ENCODE results near the gene RRH. TPM values are rescaled to one million over a fixed set of nuclear protein-coding genes. Genes with fewer than 3 reads are reported as not detected.
A peak's percentile ranks its signal among the peaks of the same experiment; 100 is the strongest.

RRH gene
- total RNA-seq, 1 donor from 2014 or later, result under 0.01 TPM

DNA sequence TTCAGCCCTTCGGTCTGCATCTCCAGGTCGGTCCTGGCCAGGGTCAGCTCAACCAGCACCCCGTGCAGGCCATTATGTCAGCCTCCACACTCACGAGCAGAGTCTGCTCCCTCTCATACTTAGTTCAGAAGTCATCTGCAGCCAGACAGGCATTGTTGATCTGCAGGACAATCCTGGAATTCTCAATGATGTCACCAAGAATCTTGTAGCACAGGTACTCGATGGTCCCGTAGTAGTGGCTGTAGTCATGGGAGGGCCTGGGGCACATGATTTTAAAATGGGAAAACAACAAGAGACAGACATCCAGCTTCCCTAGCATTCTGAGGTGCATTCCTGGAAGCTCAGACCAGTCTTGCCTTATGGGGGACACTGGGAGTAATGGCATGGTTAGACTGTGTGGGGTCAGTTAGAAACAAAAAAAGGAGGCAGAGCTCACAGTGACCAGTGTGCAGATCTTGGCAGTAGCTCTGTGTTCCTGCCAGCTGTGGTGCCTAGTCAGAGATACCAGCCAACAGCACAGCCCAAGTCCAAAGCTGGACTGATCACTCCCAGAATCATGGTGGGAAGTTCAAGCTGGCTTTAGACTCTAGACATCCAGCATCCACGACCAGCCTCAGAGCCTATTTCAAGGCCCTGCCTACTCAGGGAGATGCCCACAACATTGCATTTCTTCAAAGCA, 52.0 kb downstream of the RRH start:
- Histone ChIP-seq H3K9me3 (ENCODE audit: control insufficient read depth in 3 of 3, low read length in 3 of 3) (no peaks in the 10 kb centered on the region), H3K27ac (ENCODE audit: low read depth, low read length) (no peak overlapping the region), H3K9ac (ENCODE audit: low read depth in 1 of 3, low read length in 3 of 3) (no peak overlapping the region), H3K4me3 (ENCODE audit: low read length in 3 of 3) (no peak overlapping the region), H3K27me3 (ENCODE audit: control insufficient read depth in 3 of 3, insufficient read depth in 3 of 3, low read length in 3 of 3) (no peaks in the 10 kb centered on the region), H3K36me3 (ENCODE audit: control insufficient read depth in 3 of 3, insufficient read depth in 3 of 3, low read length in 3 of 3) (no peaks in the 10 kb centered on the region), H3K4me1 (ENCODE audit: control insufficient read depth in 3 of 3, insufficient read depth in 3 of 3, low read length in 3 of 3) (peaks cover 2 to 9% (median 3%) of the 10 kb centered on the region in 3 donors)

DNA sequence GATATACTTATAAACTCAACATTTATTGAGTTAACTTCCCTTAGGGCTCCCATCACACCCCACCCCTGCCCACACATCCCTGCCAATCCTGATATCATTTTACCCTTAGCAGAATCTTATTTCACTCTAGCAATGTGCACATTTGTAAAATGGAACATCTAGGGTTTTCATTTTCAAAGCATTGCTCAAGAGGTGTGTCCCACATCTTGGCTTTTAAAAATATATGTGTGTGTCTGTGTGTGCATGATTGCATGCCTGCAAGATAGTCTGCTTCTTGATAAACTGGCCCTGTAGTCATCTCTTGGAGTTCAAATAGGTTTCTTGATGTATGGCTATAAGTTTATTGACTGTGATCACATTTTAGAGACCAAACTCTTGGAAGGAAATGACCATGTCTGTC, 58.5 kb downstream of the RRH start:
- no peaks in the 10 kb centered on the region for H3K36me3 ChIP-seq (ENCODE audit: control insufficient read depth in 3 of 3, insufficient read depth in 3 of 3, low read length in 3 of 3)
- H3K27me3 ChIP-seq (ENCODE audit: control insufficient read depth in 3 of 3, insufficient read depth in 3 of 3, low read length in 3 of 3), result no peaks in the 10 kb centered on the region
- peak overlapping the region; percentile 25 for H3K27ac ChIP-seq (ENCODE audit: low read depth, low read length)
- peaks cover 5 to 13% (median 10%) of the 10 kb centered on the region in 3 donors for H3K4me1 ChIP-seq (ENCODE audit: control insufficient read depth in 3 of 3, insufficient read depth in 3 of 3, low read length in 3 of 3)
- no peaks in the 10 kb centered on the region for H3K9me3 ChIP-seq (ENCODE audit: control insufficient read depth in 3 of 3, low read length in 3 of 3)
- no peak overlapping the region for H3K9ac ChIP-seq (ENCODE audit: low read depth in 1 of 3, low read length in 3 of 3)
- H3K4me3 ChIP-seq (ENCODE audit: low read length in 3 of 3), result no peak overlapping the region

DNA sequence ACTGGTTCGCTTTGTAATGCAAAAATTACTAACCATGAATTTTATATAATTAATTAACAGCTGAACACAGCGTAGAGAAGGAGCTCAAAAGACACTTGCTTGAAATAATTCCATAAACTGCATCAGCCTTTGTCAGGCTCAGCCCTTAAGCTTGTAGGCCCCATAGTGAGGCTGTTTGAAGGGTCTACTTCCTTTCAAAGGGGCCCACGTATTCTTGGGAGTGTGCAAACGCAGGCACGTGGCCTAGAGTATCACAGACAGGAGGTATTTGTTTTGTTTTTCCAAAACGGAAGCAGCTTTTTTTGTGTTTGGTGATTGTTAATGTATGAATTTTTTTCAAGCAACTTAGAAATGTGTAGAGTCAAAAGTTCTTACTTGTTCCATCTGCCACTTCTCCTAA, 59.3 kb downstream of the RRH start:
- Histone ChIP-seq H3K4me1 (ENCODE audit: control insufficient read depth in 3 of 3, insufficient read depth in 3 of 3, low read length in 3 of 3) (peaks cover 5 to 13% (median 10%) of the 10 kb centered on the region in 3 donors), H3K27ac (ENCODE audit: low read depth, low read length) (no peak overlapping the region), H3K9ac (ENCODE audit: low read depth in 1 of 3, low read length in 3 of 3) (no peak overlapping the region), H3K36me3 (ENCODE audit: control insufficient read depth in 3 of 3, insufficient read depth in 3 of 3, low read length in 3 of 3) (no peaks in the 10 kb centered on the region), H3K4me3 (ENCODE audit: low read length in 3 of 3) (no peak overlapping the region), H3K27me3 (ENCODE audit: control insufficient read depth in 3 of 3, insufficient read depth in 3 of 3, low read length in 3 of 3) (no peaks in the 10 kb centered on the region), H3K9me3 (ENCODE audit: control insufficient read depth in 3 of 3, low read length in 3 of 3) (no peaks in the 10 kb centered on the region)

DNA sequence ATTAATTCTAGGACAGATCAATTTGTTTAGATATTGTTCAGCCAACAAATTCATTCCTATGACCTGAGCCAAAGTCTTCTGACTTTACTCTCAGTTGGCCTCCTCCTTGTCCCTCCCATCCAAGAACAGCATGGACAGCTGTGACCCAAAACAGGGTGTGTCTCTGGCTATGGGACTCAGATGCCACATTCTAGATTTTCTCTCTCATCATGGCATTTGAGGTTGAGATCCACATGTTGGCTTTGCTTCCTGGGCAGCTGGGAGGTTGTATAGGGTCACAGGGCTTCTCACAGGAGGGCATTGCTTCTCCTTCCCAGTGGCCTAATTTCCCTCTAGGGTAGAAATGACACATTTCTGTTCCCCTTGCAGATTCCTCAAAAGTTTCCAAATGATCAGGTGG, 62.3 kb downstream of the RRH start:
- Histone ChIP-seq H3K27ac (ENCODE audit: low read depth, low read length) (peak overlapping the region; percentile 36), H3K4me1 (ENCODE audit: control insufficient read depth in 3 of 3, insufficient read depth in 3 of 3, low read length in 3 of 3) (peaks cover 5 to 13% (median 10%) of the 10 kb centered on the region in 3 donors), H3K36me3 (ENCODE audit: control insufficient read depth in 3 of 3, insufficient read depth in 3 of 3, low read length in 3 of 3) (no peaks in the 10 kb centered on the region), H3K4me3 (ENCODE audit: low read length in 3 of 3) (no peak overlapping the region), H3K9me3 (ENCODE audit: control insufficient read depth in 3 of 3, low read length in 3 of 3) (no peaks in the 10 kb centered on the region), H3K27me3 (ENCODE audit: control insufficient read depth in 3 of 3, insufficient read depth in 3 of 3, low read length in 3 of 3) (no peaks in the 10 kb centered on the region), H3K9ac (ENCODE audit: low read depth in 1 of 3, low read length in 3 of 3) (no peak overlapping the region)

Other genes starting within 250 kb of the RRH start
- 14.6 TPM for gene CASP6, start 124.5 kb upstream of the RRH start, total RNA-seq
- 5.2 TPM for gene PLA2G12A, start 97.9 kb upstream of the RRH start, total RNA-seq
- gene CFI, start 26.0 kb upstream of the RRH start, total RNA-seq, result 5.7 TPM
- gene GAR1, start 12.2 kb upstream of the RRH start, total RNA-seq, result 4.7 TPM
- under 0.01 TPM for gene LRIT3, start 20.1 kb downstream of the RRH start, total RNA-seq
- gene EGF, start 84.9 kb downstream of the RRH start, total RNA-seq, result 24.5 TPM